Epithelial cell of proximal tubule (primary cell): ENCODE results near the gene DPH2. TPM values are rescaled to one million over a fixed set of nuclear protein-coding genes. Genes with fewer than 3 reads are reported as not detected.

ENCODE experiments used
- DNase-seq: peaks from one replicate; pipeline ENCODE4 v3.0.0-alpha.2; 2011; ENCODE audit warnings: low read depth
- H3K4me3 ChIP-seq: 2 replicates; pipeline ENCODE4 v1.5.1; 2011; ENCODE audit warnings: low read depth, mild to moderate bottlenecking, low read length
- CTCF ChIP-seq: conservative IDR thresholded peaks from 2 replicates; pipeline ENCODE4 v1.5.1; 2012; ENCODE audit warnings: low read depth, mild to moderate bottlenecking, low read length
- total RNA-seq: library from RNA; depleted of rRNA; stranded (reverse); fragments of >200 nt; gene quantifications from 2 replicates; pipeline ENCODE4 v1.2.3, GENCODE V29; 2015

Gene DPH2
- total RNA-seq, 1 donor from 2014 or later = 29.5 TPM

GRCh38 chr1:43958351-43959255 lies 11.2 kb upstream of the DPH2 start:
- TF ChIP-seq CTCF = no peak

GRCh38 chr1:43960798-43961197 lies 9.0 kb upstream of the DPH2 start:
- TF ChIP-seq CTCF = no peak
- no peak for DNase-seq
- no peak overlapping the region for H3K4me3 ChIP-seq

More at GRCh38 chr1:43958351-43959255, 11.2 kb upstream of the DPH2 start:
- no peak overlapping the region for H3K4me3 ChIP-seq
- DNase-seq = no peak

- no peak for TF ChIP-seq CTCF
- DNase-seq = no peak
- H3K4me3 ChIP-seq = no peak overlapping the region
These were observed 8.1 kb upstream of the DPH2 start for GRCh38 chr1:43961692-43962091.

- TF ChIP-seq CTCF = no peak
These were observed 7.5 kb upstream of the DPH2 start for GRCh38 chr1:43962324-43962723.

GRCh38 chr1:43963006-43963405 lies 6.8 kb upstream of the DPH2 start:
- no peak overlapping the region for H3K4me3 ChIP-seq
- DNase-seq = no peak
- TF ChIP-seq CTCF = no peak

More at GRCh38 chr1:43962324-43962723, 7.5 kb upstream of the DPH2 start:
- DNase-seq = no peak
- H3K4me3 ChIP-seq = no peak overlapping the region

GRCh38 chr1:43963890-43964289 lies 5.9 kb upstream of the DPH2 start:
- no peak for DNase-seq
- no peak overlapping the region for H3K4me3 ChIP-seq
- TF ChIP-seq CTCF = no peak

- H3K4me3 ChIP-seq = no peak overlapping the region
- TF ChIP-seq CTCF = no peak
These were observed 4.5 kb upstream of the DPH2 start for GRCh38 chr1:43965316-43965715.

More at GRCh38 chr1:43965316-43965715, 4.5 kb upstream of the DPH2 start:
- DNase-seq = no peak
